ENCODE data around the gene CD164L2. TPM values are rescaled to one million over a fixed set of nuclear protein-coding genes. Genes with fewer than 3 reads are reported as not detected.
"Not testable (repeated sequence)": the region's sequence is repeated elsewhere in the genome, so short reads cannot be mapped to it uniquely, and the experiment has no call there.

CD164L2 gene
- 3.1 TPM for polyA plus RNA-seq (2013, experiment 1 of 2)
- 1.2 TPM for polyA plus RNA-seq (2013, experiment 2 of 2)

DNA sequence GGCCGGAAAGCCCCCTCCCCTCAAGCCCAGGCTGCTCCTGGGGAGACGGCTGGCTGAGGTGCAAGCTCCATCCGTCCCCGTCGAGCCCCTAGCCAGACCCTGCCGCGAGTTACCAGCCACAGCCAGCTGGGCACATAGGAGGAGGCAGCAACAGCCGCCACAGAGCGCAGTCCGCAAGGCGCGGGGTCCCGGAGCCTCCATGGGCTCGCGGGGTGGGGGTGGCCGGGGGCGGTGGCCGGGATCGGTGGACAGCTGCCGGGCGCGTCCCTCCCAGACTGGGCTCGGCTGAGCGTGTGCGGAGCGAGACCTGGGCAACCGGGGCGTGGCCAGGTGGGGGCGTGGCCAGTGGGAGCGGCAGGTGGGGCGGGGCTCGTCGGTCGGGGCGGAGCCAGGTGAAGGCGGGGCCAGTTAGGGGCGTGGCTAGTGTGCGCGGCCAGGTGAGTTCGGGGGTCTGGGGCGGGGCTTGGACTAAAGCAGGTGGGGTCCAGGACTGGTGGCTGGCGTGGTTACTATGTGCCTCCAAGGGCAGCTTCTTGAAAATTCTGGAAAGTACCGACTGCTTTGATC lies at the start of gene CD164L2:
Gene CD164L2, minus strand, starts transcription at position 295 of the 567 bp plus-strand sequence. Its CDS starts 94 bp downstream, at position 201.
- Histone ChIP-seq H3K9me3 (ENCODE audit: control insufficient read depth, low read length) (no peaks in the 10 kb centered on the region), H3K4me3 (ENCODE audit: extremely low read depth, insufficient read depth, low read length, poor library complexity, severe bottlenecking) (peak within 1 kb of the TSS; percentile 24), H3K4me1 (ENCODE audit: control insufficient read depth, insufficient read depth, low read length, poor library complexity, severe bottlenecking) (no peaks in the 10 kb centered on the region), H3K36me3 (ENCODE audit: control insufficient read depth, insufficient read depth, low read length) (no peaks in the 10 kb centered on the region), H3K27ac (ENCODE audit: low read depth, low read length, severe bottlenecking) (no peak within 1 kb of the TSS)
- 15 to 19% methylated on average over 18 to 25 of the region's 43 CpGs for WGBS, 2 experiments (ENCODE audit: insufficient coverage in 2 of 2)

DNA sequence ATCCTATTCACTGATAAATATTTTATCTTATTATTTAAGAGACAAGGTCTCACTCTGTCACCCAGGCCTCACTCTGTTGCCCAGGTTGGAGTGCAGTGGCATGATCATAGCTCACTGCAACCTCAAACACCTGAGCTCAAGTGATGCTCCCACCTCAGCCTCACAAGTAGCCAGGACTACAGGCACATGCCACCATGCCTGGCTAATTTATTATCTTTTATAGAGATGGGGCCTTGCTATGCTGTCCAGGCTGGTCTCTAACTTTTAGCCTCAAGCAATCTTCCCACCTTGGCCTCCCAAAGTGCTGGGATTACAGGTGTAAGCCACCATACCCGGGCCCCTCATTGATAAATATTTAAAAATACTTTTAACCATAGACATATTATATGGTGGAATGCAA lies 49.6 kb upstream of the CD164L2 start:
- no CpG with 5 or more reads among the region's 1 CpG for WGBS, 2 experiments (ENCODE audit: insufficient coverage in 2 of 2)
- not testable (repeated sequence) for H3K27ac ChIP-seq (ENCODE audit: low read depth, low read length, severe bottlenecking); H3K9me3 ChIP-seq (ENCODE audit: control insufficient read depth, low read length); H3K4me3 ChIP-seq (ENCODE audit: extremely low read depth, insufficient read depth, low read length, poor library complexity, severe bottlenecking)
- peaks cover 54% of the 10 kb centered on the region for H3K4me1 ChIP-seq (ENCODE audit: control insufficient read depth, insufficient read depth, low read length, poor library complexity, severe bottlenecking)
- H3K36me3 ChIP-seq (ENCODE audit: control insufficient read depth, insufficient read depth, low read length) = peaks cover 24% of the 10 kb centered on the region

DNA sequence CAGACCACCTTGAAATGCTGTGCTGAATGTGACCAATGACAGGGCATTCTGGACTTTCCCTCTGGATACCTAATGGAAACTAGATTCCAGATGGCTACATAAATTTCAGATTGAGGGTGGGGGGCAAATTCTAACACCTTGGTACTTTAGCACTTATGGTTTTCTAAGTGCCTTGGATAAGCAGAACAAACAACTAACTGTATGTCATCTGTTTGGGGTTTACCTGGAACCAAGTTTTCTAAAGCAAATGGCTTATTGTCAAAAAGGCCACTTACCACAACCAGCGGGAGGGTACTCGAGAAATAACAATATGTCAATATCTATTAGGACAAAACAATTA lies 48.4 kb upstream of the CD164L2 start:
- H3K4me3 ChIP-seq (ENCODE audit: extremely low read depth, insufficient read depth, low read length, poor library complexity, severe bottlenecking) = no peak overlapping the region
- H3K9me3 ChIP-seq (ENCODE audit: control insufficient read depth, low read length) = no peaks in the 10 kb centered on the region
- WGBS, 2 experiments (ENCODE audit: insufficient coverage in 2 of 2) = no CpG with 5 or more reads among the region's 2 CpGs
- H3K4me1 ChIP-seq (ENCODE audit: control insufficient read depth, insufficient read depth, low read length, poor library complexity, severe bottlenecking) = peaks cover 49% of the 10 kb centered on the region
- peaks cover 36% of the 10 kb centered on the region for H3K36me3 ChIP-seq (ENCODE audit: control insufficient read depth, insufficient read depth, low read length)
- H3K27ac ChIP-seq (ENCODE audit: low read depth, low read length, severe bottlenecking) = peak overlapping the region; percentile 11

DNA sequence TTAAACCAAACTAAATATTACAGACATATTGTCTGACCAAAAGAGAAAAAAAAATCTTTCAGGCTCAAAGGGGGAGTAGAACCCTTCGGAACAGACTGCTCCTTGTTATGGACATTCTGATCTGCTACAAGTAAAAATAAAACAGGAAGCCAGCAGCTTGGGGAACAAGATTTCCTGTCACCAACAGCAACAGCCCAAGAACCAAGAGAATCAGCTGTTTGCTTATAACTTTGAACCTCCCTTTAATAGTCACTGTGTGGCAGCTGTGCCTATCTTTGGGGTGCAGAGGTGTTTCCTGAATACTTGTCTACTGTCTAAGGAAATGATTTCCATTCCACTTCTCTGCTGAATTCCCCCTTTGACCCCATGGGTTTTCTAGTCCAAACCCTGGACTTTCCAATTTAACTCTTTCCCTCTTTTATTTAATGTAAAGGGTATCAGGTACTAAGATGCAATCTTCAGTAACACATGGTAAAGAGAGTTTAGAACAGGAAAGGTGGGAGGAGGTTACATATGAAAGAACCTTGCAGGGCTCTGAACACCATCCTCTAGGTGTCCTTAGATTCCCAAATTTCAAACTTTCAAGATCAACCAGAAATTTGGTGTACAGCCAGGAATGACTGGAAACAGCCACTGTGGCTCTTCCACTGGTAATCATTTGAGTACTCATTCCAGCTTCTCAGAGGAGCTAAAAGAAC lies 47.9 kb upstream of the CD164L2 start:
- peaks cover 44% of the 10 kb centered on the region for H3K4me1 ChIP-seq (ENCODE audit: control insufficient read depth, insufficient read depth, low read length, poor library complexity, severe bottlenecking)
- no peak overlapping the region for H3K4me3 ChIP-seq (ENCODE audit: extremely low read depth, insufficient read depth, low read length, poor library complexity, severe bottlenecking)
- peaks cover 41% of the 10 kb centered on the region for H3K36me3 ChIP-seq (ENCODE audit: control insufficient read depth, insufficient read depth, low read length)
- WGBS, 2 experiments (ENCODE audit: insufficient coverage in 2 of 2) = 83% methylated on average over 1 of the region's 1 CpG; no CpG with 5 or more reads in 1 of the 2 experiments
- H3K27ac ChIP-seq (ENCODE audit: low read depth, low read length, severe bottlenecking) = peak overlapping the region; percentile 11
- H3K9me3 ChIP-seq (ENCODE audit: control insufficient read depth, low read length) = no peaks in the 10 kb centered on the region

DNA sequence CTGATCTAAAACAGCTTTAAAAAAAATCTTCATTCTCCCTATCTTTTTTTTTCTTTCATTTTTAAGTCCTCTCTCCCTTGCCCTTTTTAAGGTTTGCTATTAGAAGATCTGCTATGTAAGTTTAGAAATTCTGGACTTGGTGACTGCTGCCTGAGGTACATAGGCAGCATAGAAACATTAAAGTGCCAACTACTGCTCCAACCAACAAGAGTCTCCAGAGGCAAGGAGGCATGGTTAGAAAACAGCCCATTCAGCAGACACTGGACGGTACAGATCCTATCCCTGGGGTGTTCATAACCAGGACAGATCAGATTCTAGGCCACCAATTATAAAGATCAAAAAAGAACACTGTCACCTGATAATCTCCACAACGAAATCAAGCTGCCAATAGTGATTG lies 45.9 kb upstream of the CD164L2 start:
- peaks cover 52% of the 10 kb centered on the region for H3K36me3 ChIP-seq (ENCODE audit: control insufficient read depth, insufficient read depth, low read length)
- WGBS, 2 experiments (ENCODE audit: insufficient coverage in 2 of 2) = 66 to 88% methylated on average over 1 to 2 of the region's 2 CpGs
- peaks cover 40% of the 10 kb centered on the region for H3K4me1 ChIP-seq (ENCODE audit: control insufficient read depth, insufficient read depth, low read length, poor library complexity, severe bottlenecking)
- peak overlapping the region; percentile 90 for H3K27ac ChIP-seq (ENCODE audit: low read depth, low read length, severe bottlenecking)
- H3K4me3 ChIP-seq (ENCODE audit: extremely low read depth, insufficient read depth, low read length, poor library complexity, severe bottlenecking) = no peak overlapping the region
- no peaks in the 10 kb centered on the region for H3K9me3 ChIP-seq (ENCODE audit: control insufficient read depth, low read length)

DNA sequence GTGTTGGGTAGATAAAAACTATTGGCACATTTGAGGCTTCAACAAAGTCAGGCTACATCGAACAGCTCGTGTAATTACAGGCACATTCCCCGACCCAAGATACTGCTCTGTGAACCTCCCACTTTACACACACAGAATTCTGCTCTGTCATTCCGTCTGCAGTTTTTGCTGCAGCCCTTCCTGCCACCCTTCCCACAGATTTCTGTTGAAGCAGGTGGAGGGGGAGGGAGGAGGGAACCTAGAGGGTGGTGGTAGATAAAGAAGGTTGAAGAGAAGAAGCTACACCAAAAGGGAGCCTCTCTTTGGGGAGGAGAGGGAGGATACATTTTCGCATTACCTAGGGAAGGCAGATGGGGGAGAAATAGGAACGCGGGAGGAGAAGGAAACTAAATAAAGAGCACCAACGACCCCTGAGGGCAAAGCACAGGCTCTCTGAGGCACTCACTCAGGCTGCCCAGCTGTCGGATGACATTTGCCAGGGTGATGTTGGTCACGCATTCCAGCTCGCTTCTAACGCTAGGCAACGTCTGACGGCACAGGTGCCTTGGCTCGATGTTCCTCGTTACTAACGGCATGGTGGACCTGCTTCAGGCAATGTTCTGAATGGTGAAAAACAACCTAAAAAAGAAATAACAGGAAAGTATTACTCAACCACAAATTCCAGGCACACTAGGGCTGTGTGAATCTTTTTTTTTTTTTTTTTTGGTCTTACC lies 45.3 kb upstream of the CD164L2 start:
- Histone ChIP-seq H3K36me3 (ENCODE audit: control insufficient read depth, insufficient read depth, low read length) (peaks cover 50% of the 10 kb centered on the region), H3K27ac (ENCODE audit: low read depth, low read length, severe bottlenecking) (peak overlapping the region; percentile 90), H3K9me3 (ENCODE audit: control insufficient read depth, low read length) (no peaks in the 10 kb centered on the region), H3K4me1 (ENCODE audit: control insufficient read depth, insufficient read depth, low read length, poor library complexity, severe bottlenecking) (peaks cover 40% of the 10 kb centered on the region), H3K4me3 (ENCODE audit: extremely low read depth, insufficient read depth, low read length, poor library complexity, severe bottlenecking) (no peak overlapping the region)
- WGBS, 2 experiments (ENCODE audit: insufficient coverage in 2 of 2) = 31 to 35% methylated on average over 4 to 8 of the region's 17 CpGs

DNA sequence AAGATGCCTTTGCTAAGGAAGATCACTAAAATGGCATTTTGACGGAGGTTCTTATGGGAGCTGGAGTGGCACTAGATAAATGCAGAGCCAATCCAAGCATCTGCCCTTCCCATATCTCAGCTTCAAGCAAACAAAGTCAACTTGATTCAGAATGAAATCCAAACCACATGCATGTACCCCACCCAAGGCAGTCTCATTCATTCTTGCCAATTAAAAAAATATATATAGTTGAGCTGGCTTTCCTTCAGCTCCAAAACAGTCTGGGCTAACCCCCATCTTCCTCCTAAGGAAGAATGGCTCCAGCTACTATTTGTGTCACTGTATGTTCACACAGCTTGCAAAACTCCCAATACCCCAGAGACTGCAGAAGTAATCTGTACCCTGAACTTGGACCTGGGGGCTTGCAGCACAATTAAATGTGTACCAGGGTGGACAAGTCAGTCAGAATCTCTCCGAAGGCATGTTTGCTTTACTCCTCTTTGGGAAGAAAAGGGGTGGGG lies 44.7 kb upstream of the CD164L2 start:
- Histone ChIP-seq H3K9me3 (ENCODE audit: control insufficient read depth, low read length) (no peaks in the 10 kb centered on the region), H3K36me3 (ENCODE audit: control insufficient read depth, insufficient read depth, low read length) (peaks cover 45% of the 10 kb centered on the region), H3K4me3 (ENCODE audit: extremely low read depth, insufficient read depth, low read length, poor library complexity, severe bottlenecking) (no peak overlapping the region), H3K4me1 (ENCODE audit: control insufficient read depth, insufficient read depth, low read length, poor library complexity, severe bottlenecking) (peaks cover 40% of the 10 kb centered on the region), H3K27ac (ENCODE audit: low read depth, low read length, severe bottlenecking) (peak overlapping the region; percentile 90)
- 56% methylated on average over 1 of the region's 2 CpGs; no CpG with 5 or more reads in 1 of the 2 experiments for WGBS, 2 experiments (ENCODE audit: insufficient coverage in 2 of 2)

DNA sequence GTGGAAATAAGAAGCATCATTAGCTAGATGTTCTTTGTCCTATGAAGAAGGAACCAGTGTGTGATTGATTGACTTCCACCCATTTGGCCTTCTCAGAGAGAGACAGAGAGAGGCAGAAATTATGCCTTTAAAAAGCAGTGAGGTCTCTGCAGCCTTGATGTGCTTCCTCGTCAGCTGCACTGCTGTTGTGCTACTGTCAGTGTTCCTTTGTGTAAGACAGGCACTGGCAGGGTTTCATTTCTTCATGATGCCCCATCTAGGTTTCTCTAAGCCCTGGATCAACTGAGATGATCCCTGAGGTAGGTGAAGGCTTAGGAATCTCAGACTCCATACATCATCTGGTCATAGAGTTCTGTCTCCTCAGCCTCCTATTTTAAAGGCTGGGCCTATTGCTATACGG lies 44.2 kb upstream of the CD164L2 start:
- no peaks in the 10 kb centered on the region for H3K9me3 ChIP-seq (ENCODE audit: control insufficient read depth, low read length)
- peaks cover 40% of the 10 kb centered on the region for H3K4me1 ChIP-seq (ENCODE audit: control insufficient read depth, insufficient read depth, low read length, poor library complexity, severe bottlenecking)
- WGBS, 2 experiments (ENCODE audit: insufficient coverage in 2 of 2) = 93 to 100% methylated on average over 1 to 2 of the region's 2 CpGs
- no peak overlapping the region for H3K27ac ChIP-seq (ENCODE audit: low read depth, low read length, severe bottlenecking)
- H3K4me3 ChIP-seq (ENCODE audit: extremely low read depth, insufficient read depth, low read length, poor library complexity, severe bottlenecking) = no peak overlapping the region
- peaks cover 48% of the 10 kb centered on the region for H3K36me3 ChIP-seq (ENCODE audit: control insufficient read depth, insufficient read depth, low read length)

DNA sequence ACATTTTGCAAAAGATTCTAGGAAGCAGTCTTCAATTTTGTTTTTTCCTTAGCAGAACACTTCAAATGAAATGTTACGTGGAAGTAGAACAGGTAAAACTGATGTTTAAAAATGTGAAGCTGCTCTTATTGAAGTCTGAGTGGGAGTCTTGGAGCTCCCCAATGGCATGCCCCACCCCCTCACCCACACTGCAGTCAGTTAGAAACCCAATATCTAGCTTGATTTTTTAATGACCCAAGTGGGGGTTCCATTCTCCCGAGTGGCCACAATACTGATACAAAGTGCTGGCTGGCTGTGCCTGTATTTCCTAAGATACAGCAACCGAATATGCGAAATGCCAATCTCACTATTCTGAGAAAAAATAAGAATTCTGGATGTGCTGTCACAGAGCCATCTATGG lies 40.6 kb upstream of the CD164L2 start:
- no peak overlapping the region for H3K4me3 ChIP-seq (ENCODE audit: extremely low read depth, insufficient read depth, low read length, poor library complexity, severe bottlenecking)

DNA sequence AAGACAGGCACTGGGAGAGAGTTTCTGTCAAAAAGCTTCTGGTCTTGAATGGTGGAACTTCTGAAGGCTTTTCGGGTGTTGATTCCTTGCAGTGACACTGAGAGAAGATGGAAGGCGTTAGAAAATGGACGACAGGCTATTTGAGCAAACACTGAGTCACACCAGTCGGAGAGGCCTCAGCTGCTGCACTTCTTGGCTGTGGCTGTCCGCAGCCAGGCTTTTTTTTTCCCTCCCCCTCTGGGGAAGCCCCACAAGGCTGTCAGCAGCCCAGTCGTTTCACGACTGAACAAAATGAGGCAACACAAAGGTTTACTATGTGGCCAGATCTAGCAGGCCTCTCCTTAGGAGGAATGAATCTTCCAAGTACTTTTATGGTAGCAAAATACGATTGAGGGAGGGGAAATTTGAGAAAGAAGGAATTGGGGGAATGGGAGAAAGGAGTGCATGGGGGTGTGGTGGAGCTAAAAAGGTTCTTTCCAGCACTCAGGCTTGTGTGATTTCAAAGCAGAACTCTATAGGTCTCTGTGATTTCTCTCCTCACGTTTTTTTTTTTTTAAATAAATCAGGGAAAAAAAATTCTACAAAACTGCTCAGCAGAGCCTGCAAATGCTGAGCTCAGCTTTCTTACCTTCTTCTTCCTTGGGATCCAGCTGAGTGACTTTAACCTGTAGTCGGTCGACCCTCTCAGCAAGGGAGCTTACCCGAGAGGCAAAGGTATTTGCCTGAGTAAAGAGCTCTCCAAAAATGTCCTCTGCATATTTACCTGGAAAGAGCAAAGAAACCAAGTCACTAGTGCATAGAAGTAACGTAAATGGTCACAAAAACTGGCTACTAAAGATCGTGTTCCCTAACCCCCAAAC lies 35.4 kb upstream of the CD164L2 start:
- no peak overlapping the region for H3K4me3 ChIP-seq (ENCODE audit: extremely low read depth, insufficient read depth, low read length, poor library complexity, severe bottlenecking)
- H3K4me1 ChIP-seq (ENCODE audit: control insufficient read depth, insufficient read depth, low read length, poor library complexity, severe bottlenecking) = peaks cover 21% of the 10 kb centered on the region
- no peaks in the 10 kb centered on the region for H3K9me3 ChIP-seq (ENCODE audit: control insufficient read depth, low read length)
- H3K27ac ChIP-seq (ENCODE audit: low read depth, low read length, severe bottlenecking) = peak overlapping the region; percentile 93
- H3K36me3 ChIP-seq (ENCODE audit: control insufficient read depth, insufficient read depth, low read length) = peaks cover 52% of the 10 kb centered on the region
- WGBS, 2 experiments (ENCODE audit: insufficient coverage in 2 of 2) = 30 to 38% methylated on average over 10 of the region's 14 CpGs

More for the DNA sequence above, 40.6 kb upstream of the CD164L2 start:
- no peak overlapping the region for H3K27ac ChIP-seq (ENCODE audit: low read depth, low read length, severe bottlenecking)
- WGBS, 2 experiments (ENCODE audit: insufficient coverage in 2 of 2) = 80 to 92% methylated on average over 1 to 4 of the region's 4 CpGs
- no peaks in the 10 kb centered on the region for H3K9me3 ChIP-seq (ENCODE audit: control insufficient read depth, low read length)
- peaks cover 24% of the 10 kb centered on the region for H3K4me1 ChIP-seq (ENCODE audit: control insufficient read depth, insufficient read depth, low read length, poor library complexity, severe bottlenecking)
- H3K36me3 ChIP-seq (ENCODE audit: control insufficient read depth, insufficient read depth, low read length) = peaks cover 47% of the 10 kb centered on the region
